ENCODE results near the gene FAM47B.
A peak's percentile ranks its signal among the peaks of the same experiment; 100 is the strongest.

The FAM47B gene

GRCh38 chrX:34942496-34942895 lies at the start of gene FAM47B:
FAM47B (plus strand) TSS chrX:34942796; CDS start chrX:34942832, 36 bp downstream.
- DNase-seq (ENCODE audit: low spot score) = no peak

- peak; percentile 9 for DNase-seq (ENCODE audit: low spot score)
Observed at GRCh38 chrX:34893741-34894140, 48.9 kb upstream of the FAM47B start.

GRCh38 chrX:34900691-34901090 lies 41.9 kb upstream of the FAM47B start:
- no peak for DNase-seq (ENCODE audit: low spot score)

GRCh38 chrX:34901761-34902160 lies 40.8 kb upstream of the FAM47B start:
- DNase-seq (ENCODE audit: low spot score) = peak; percentile 11

- no peak for DNase-seq (ENCODE audit: low spot score)
Observed at GRCh38 chrX:34903316-34903715, 39.3 kb upstream of the FAM47B start.

GRCh38 chrX:34909151-34909550 lies 33.4 kb upstream of the FAM47B start:
- DNase-seq (ENCODE audit: low spot score) = no peak

GRCh38 chrX:34915463-34916225 lies 27.0 kb upstream of the FAM47B start:
- DNase-seq (ENCODE audit: low spot score) = no peak

GRCh38 chrX:34917146-34917545 lies 25.4 kb upstream of the FAM47B start:
- DNase-seq (ENCODE audit: low spot score) = no peak

GRCh38 chrX:34918091-34918736 lies 24.4 kb upstream of the FAM47B start:
- DNase-seq (ENCODE audit: low spot score) = peak; percentile 33

GRCh38 chrX:34918856-34919255 lies 23.7 kb upstream of the FAM47B start:
- peak; percentile 20 for DNase-seq (ENCODE audit: low spot score)

GRCh38 chrX:34927866-34928265 lies 14.7 kb upstream of the FAM47B start:
- DNase-seq (ENCODE audit: low spot score) = no peak

- no peak for DNase-seq (ENCODE audit: low spot score)
Observed at GRCh38 chrX:34943235-34943634, 639 bp downstream of the FAM47B start.

- peak; percentile 21 for DNase-seq (ENCODE audit: low spot score)
Observed at GRCh38 chrX:34956916-34957315, 14.3 kb downstream of the FAM47B start.

GRCh38 chrX:34961662-34962061 lies 19.1 kb downstream of the FAM47B start:
- no peak for DNase-seq (ENCODE audit: low spot score)

- no peak for DNase-seq (ENCODE audit: low spot score)
Observed at GRCh38 chrX:34972206-34972605, 29.6 kb downstream of the FAM47B start.

- no peak for DNase-seq (ENCODE audit: low spot score)
Observed at GRCh38 chrX:34978171-34978570, 35.6 kb downstream of the FAM47B start.

GRCh38 chrX:34987646-34988045 lies 45.0 kb downstream of the FAM47B start:
- no peak for DNase-seq (ENCODE audit: low spot score)

All from AG20443 (cell line).